GM18508 (cell line): ENCODE measurements around the gene TALDO1.
"Not testable (repeated sequence)": the region's sequence is repeated elsewhere in the genome, so short reads cannot be mapped to it uniquely, and the experiment has no call there.

Source experiments
- ATAC-seq: cut with Tn5 transposase; IDR thresholded peaks from one replicate; pipeline ENCODE4 v1.9.1; 2021; ENCODE audit warnings: moderate number of reproducible peaks; ENCODE audit not compliant: insufficient read depth, unreplicated experiment

The TALDO1 gene

GRCh38 chr11:728901-729491 lies 18.3 kb upstream of the TALDO1 start:
- ATAC-seq: no peak

GRCh38 chr11:729492-730074 lies 17.7 kb upstream of the TALDO1 start:
- no peak for ATAC-seq

GRCh38 chr11:733072-733471 lies 14.2 kb upstream of the TALDO1 start:
- ATAC-seq: no peak

GRCh38 chr11:734541-734940 lies 12.7 kb upstream of the TALDO1 start:
- not testable (repeated sequence) for ATAC-seq

- ATAC-seq: no peak
These were observed 9.9 kb upstream of the TALDO1 start for GRCh38 chr11:737366-737765.

- ATAC-seq: not testable (repeated sequence)
These were observed 9.4 kb upstream of the TALDO1 start for GRCh38 chr11:737899-738298.

- ATAC-seq: no peak
These were observed 5.1 kb upstream of the TALDO1 start for GRCh38 chr11:742156-742546.

GRCh38 chr11:742571-743201 lies 4.6 kb upstream of the TALDO1 start:
- ATAC-seq: no peak

- no peak for ATAC-seq
These were observed 1.8 kb upstream of the TALDO1 start for GRCh38 chr11:745428-745827.

GRCh38 chr11:746289-747157 lies 741 bp upstream of the TALDO1 start:
- ATAC-seq: no peak

GRCh38 chr11:748007-748359 lies 719 bp downstream of the TALDO1 start:
- no peak for ATAC-seq

- ATAC-seq: no peak
These were observed 2.5 kb downstream of the TALDO1 start for GRCh38 chr11:749731-750130.

- ATAC-seq: no peak
These were observed 13.0 kb downstream of the TALDO1 start for GRCh38 chr11:760236-760635.

- no peak for ATAC-seq
These were observed 14.4 kb downstream of the TALDO1 start for GRCh38 chr11:761526-762108.

GRCh38 chr11:762421-763072 lies 15.3 kb downstream of the TALDO1 start:
- no peak for ATAC-seq

GRCh38 chr11:763073-763463 lies 15.8 kb downstream of the TALDO1 start:
- ATAC-seq: no peak

GRCh38 chr11:763549-764321 lies 16.5 kb downstream of the TALDO1 start:
- ATAC-seq: no peak

- ATAC-seq: no peak
These were observed 17.2 kb downstream of the TALDO1 start for GRCh38 chr11:764322-765024.
